HG02973 (cell line): ENCODE data around the gene KAT6B.
"Not testable (repeated sequence)": the region's sequence is repeated elsewhere in the genome, so short reads cannot be mapped to it uniquely, and the experiment has no call there.

Experiments
- ATAC-seq: cut with Tn5 transposase; IDR thresholded peaks from one replicate; pipeline ENCODE4 v1.9.1; 2021; ENCODE audit warnings: moderate library complexity; ENCODE audit not compliant: unreplicated experiment

KAT6B gene

GRCh38 chr10:75030371-75030770 lies 204.0 kb downstream of the KAT6B start:
- no peak for ATAC-seq

GRCh38 chr10:75032119-75032518 lies 205.7 kb downstream of the KAT6B start:
- ATAC-seq: no peak

- ATAC-seq: no peak
Observed at GRCh38 chr10:75032813-75033212, 206.4 kb downstream of the KAT6B start.

GRCh38 chr10:75033399-75034130 lies 207.2 kb downstream of the KAT6B start:
- ATAC-seq: no peak

- ATAC-seq: no peak
Observed at GRCh38 chr10:75034131-75034512, 207.7 kb downstream of the KAT6B start.

GRCh38 chr10:75034714-75035258 lies 208.4 kb downstream of the KAT6B start:
- ATAC-seq: no peak

GRCh38 chr10:75035975-75036708 lies 209.7 kb downstream of the KAT6B start:
- no peak for ATAC-seq

- ATAC-seq: no peak
Observed at GRCh38 chr10:75037171-75038153, 211.1 kb downstream of the KAT6B start.

GRCh38 chr10:75038335-75038734 lies 211.9 kb downstream of the KAT6B start:
- ATAC-seq: no peak

GRCh38 chr10:75040576-75040975 lies 214.2 kb downstream of the KAT6B start:
- ATAC-seq: no peak

GRCh38 chr10:75042292-75042974 lies 216.0 kb downstream of the KAT6B start:
- ATAC-seq: no peak

GRCh38 chr10:75043256-75044131 lies 217.1 kb downstream of the KAT6B start:
- no peak for ATAC-seq

GRCh38 chr10:75048669-75049098 lies 222.3 kb downstream of the KAT6B start:
- no peak for ATAC-seq

GRCh38 chr10:75049316-75050148 lies 223.1 kb downstream of the KAT6B start:
- no peak for ATAC-seq

GRCh38 chr10:75050149-75050919 lies 223.9 kb downstream of the KAT6B start:
- ATAC-seq: no peak

- no peak for ATAC-seq
Observed at GRCh38 chr10:75051308-75051707, 224.9 kb downstream of the KAT6B start.

- not testable (repeated sequence) for ATAC-seq
Observed at GRCh38 chr10:75055896-75056406, 229.6 kb downstream of the KAT6B start.
